K562 (cell line): ENCODE measurements around the gene SORT1. TPM values are rescaled to one million over a fixed set of nuclear protein-coding genes. Genes with fewer than 3 reads are reported as not detected.

Experiments
- ATAC-seq: fragments of 200-7000 bp; cut with Tn5 transposase; 3 replicates; pipeline ENCODE4 v1.9.1; 2020; ENCODE audit warnings: moderate library complexity
- BruUV-seq: library from RNA; stranded (reverse); fragments of 400-500 nt; replicated peaks from 2 replicates; lab custom pipeline; 2021; lab: Mats Ljungman, UMichigan
- CTCF ChIA-PET: fragments of 300-600 bp; formaldehyde crosslinking; extraction: SDS; loops from one replicate; lab custom pipeline; 2021; ENCODE audit warnings: low intra/inter-chr PET ratio; lab: Yijun Ruan, JAX
- POLR2A ChIA-PET: fragments of 300-600, 350-650 bp; sonication (Branson Sonifier 250); formaldehyde crosslinking; extraction: SDS; loops from one replicate; lab custom pipeline; 2021; ENCODE audit warnings: antibody characterized with exemption, inconsistent platforms; lab: Yijun Ruan, JAX
- DNase-seq, 4 experiments: peaks; one replicate each; pipeline versions ENCODE4 v3.0.0 to v3.0.0-alpha.2; 2011 to 2018; ENCODE audit warnings: low spot score in 3 of 4, mixed read lengths in 3 of 4; ENCODE audit errors: extremely low read depth in 1 of 4
- FAIRE-seq: peaks from 2 replicates; lab custom pipeline; 2011; peaks lifted over from hg19 to GRCh38; lab: Jason Lieb, UNC
- H2AFZ ChIP-seq: 2 replicates; pipeline ENCODE4 v1.6.0; 2011; ENCODE audit warnings: low read depth, low read length, control low read depth, inconsistent platforms
- H3K27ac ChIP-seq: fragments of 200-600 bp; 3 replicates; pipeline ENCODE4 v1.8.0; 2011; ENCODE audit warnings: low read depth, mild to moderate bottlenecking, control low read depth, inconsistent platforms, low read length, moderate library complexity, mixed read lengths; ENCODE audit errors: extremely low read depth
- H3K27me3 ChIP-seq, 2 experiments: fragments of 300-600 bp in 1 of 2; 2 replicates in 1 of 2; 3 replicates in 1 of 2; pipeline versions ENCODE4 v1.6.0 to v1.8.0; 2011; ENCODE audit warnings: inconsistent platforms in 2 of 2, low read length in 2 of 2, mild to moderate bottlenecking in 1 of 2, mixed read lengths in 1 of 2, moderate library complexity in 1 of 2; ENCODE audit not compliant: control insufficient read depth in 2 of 2, insufficient read depth in 2 of 2
- H3K36me3 ChIP-seq: fragments of 300-600 bp; 3 replicates; pipeline ENCODE4 v1.8.0; 2011; ENCODE audit warnings: mild to moderate bottlenecking, low read length, inconsistent platforms; ENCODE audit not compliant: control insufficient read depth, insufficient read depth
- H3K4me1 ChIP-seq, 2 experiments: fragments of 200-600 bp in 1 of 2; replicated peaks in 1 of 2; 2 replicates in 1 of 2; 3 replicates in 1 of 2; pipeline versions ENCODE4 v1.5.1 to v1.8.0; 2011; ENCODE audit warnings: inconsistent platforms in 2 of 2, low read length in 2 of 2, mild to moderate bottlenecking in 1 of 2, mixed read lengths in 1 of 2, moderate library complexity in 1 of 2; ENCODE audit not compliant: control insufficient read depth in 2 of 2, insufficient read depth in 2 of 2
- H3K4me2 ChIP-seq: 2 replicates; pipeline ENCODE4 v1.6.1; 2011; ENCODE audit warnings: low read length, control low read depth, inconsistent platforms, mixed read lengths; ENCODE audit not compliant: insufficient read depth
- H3K4me3 ChIP-seq: fragments of 200-600 bp; sonication (generic), shearing (Covaris generic); 2 replicates; pipeline ENCODE4 v1.5.1; 2016; ENCODE audit warnings: control low read depth, inconsistent platforms
- H3K79me2 ChIP-seq: fragments of 200-600 bp; 3 replicates; pipeline ENCODE4 v1.8.0; 2011; ENCODE audit warnings: low read length, inconsistent platforms; ENCODE audit not compliant: control insufficient read depth, insufficient read depth
- H3K9ac ChIP-seq, 2 experiments: 2 replicates each; pipeline versions ENCODE4 v1.6.0 to v1.6.1; 2011; ENCODE audit warnings: low read depth in 2 of 2, low read length in 2 of 2, control low read depth in 1 of 2, inconsistent platforms in 1 of 2, mild to moderate bottlenecking in 1 of 2, mixed read lengths in 1 of 2; ENCODE audit not compliant: insufficient read depth in 1 of 2
- H3K9me1 ChIP-seq: one replicate; pipeline ENCODE4 v1.6.0; 2011; ENCODE audit warnings: inconsistent platforms, mild to moderate bottlenecking, low read length, moderate library complexity; ENCODE audit not compliant: control insufficient read depth, insufficient read depth
- H3K9me3 ChIP-seq: replicated peaks from 2 replicates; pipeline ENCODE4 v1.5.1; 2011; ENCODE audit warnings: low read depth, low read length, inconsistent platforms; ENCODE audit not compliant: control insufficient read depth, insufficient read depth
- H4K20me1 ChIP-seq: replicated peaks from 2 replicates; pipeline ENCODE4 v1.6.1; 2011; ENCODE audit warnings: low read length, inconsistent platforms, mixed read lengths; ENCODE audit not compliant: control insufficient read depth, insufficient read depth
- AFF4 ChIP-seq: sonication (generic); formaldehyde crosslinking; IDR thresholded peaks from 2 replicates; pipeline ENCODE4 v1.8.0; 2023; ENCODE audit warnings: mild to moderate bottlenecking, missing genetic modification reagents
- CC2D1A ChIP-seq: fragments of 450-650 bp; IDR thresholded peaks from 2 replicates; pipeline ENCODE4 v1.6.1; 2017; ENCODE audit warnings: mild to moderate bottlenecking
- E2F6 ChIP-seq, 2 experiments: IDR thresholded peaks; 2 replicates each; pipeline ENCODE4 v1.6.1; 2011; ENCODE audit warnings: borderline replicate concordance in 1 of 2, control low read depth in 1 of 2, low read depth in 1 of 2, low read length in 1 of 2, mild to moderate bottlenecking in 1 of 2, mixed read lengths in 1 of 2, moderate library complexity in 1 of 2; ENCODE audit not compliant: insufficient read depth in 1 of 2, insufficient read length in 1 of 2, poor library complexity in 1 of 2, severe bottlenecking in 1 of 2; ENCODE audit errors: extremely low read depth in 1 of 2
- GTF2B ChIP-seq: IDR thresholded peaks from 2 replicates; pipeline ENCODE4 v1.6.1; 2011; ENCODE audit not compliant: insufficient read length; ENCODE audit errors: extremely low read depth
- GTF2E2 ChIP-seq: fragments of 200-800 bp; sonication (Bioruptor generic); IDR thresholded peaks from 2 replicates; pipeline ENCODE4 v1.6.1; 2016; ENCODE audit warnings: missing genetic modification characterization, missing compliant biosample characterization
- HDGF ChIP-seq: fragments of 450-650 bp; IDR thresholded peaks from 2 replicates; pipeline ENCODE4 v1.6.1; 2016
- NELFE ChIP-seq: IDR thresholded peaks from 2 replicates; pipeline ENCODE4 v1.6.1; 2011; ENCODE audit warnings: mild to moderate bottlenecking; ENCODE audit not compliant: insufficient read depth, insufficient read length
- PPARD ChIP-seq: fragments of 250-450 bp; sonication (Bioruptor Pico); IDR thresholded peaks from 2 replicates; pipeline ENCODE4 v1.8.0; 2022; ENCODE audit warnings: inconsistent platforms, mild to moderate bottlenecking, moderate library complexity
- RB1 ChIP-seq: fragments of 450-650 bp; IDR thresholded peaks from 2 replicates; pipeline ENCODE4 v1.6.1; 2017; ENCODE audit warnings: low read depth, mild to moderate bottlenecking
- RNF219 ChIP-seq: fragments of 250-450 bp; sonication (Bioruptor Pico); IDR thresholded peaks from 2 replicates; pipeline ENCODE4 v1.5.0; 2022; ENCODE audit warnings: mild to moderate bottlenecking
- SPI1 ChIP-seq: IDR thresholded peaks from 2 replicates; pipeline ENCODE4 v1.6.1; 2011; ENCODE audit warnings: low read depth, low read length, control low read depth, borderline replicate concordance
- TCF7 ChIP-seq: sonication (generic); IDR thresholded peaks from 2 replicates; pipeline ENCODE4 v1.6.1; 2016; ENCODE audit warnings: antibody characterized with exemption, borderline replicate concordance
- TEAD1 ChIP-seq, 2 experiments: fragments of 450-650 bp in 1 of 2; sonication (generic) in 1 of 2; formaldehyde crosslinking; IDR thresholded peaks; 2 replicates each; pipeline versions ENCODE4 v1.4.0 to v1.8.0; 2020 to 2022; ENCODE audit warnings: mild to moderate bottlenecking in 2 of 2, missing genetic modification reagents in 1 of 2
- XRCC3 ChIP-seq: fragments of 450-650 bp; IDR thresholded peaks from 2 replicates; pipeline ENCODE4 v1.6.1; 2017; ENCODE audit warnings: mild to moderate bottlenecking, moderate library complexity
- ZNF3 ChIP-seq: fragments of 250-450 bp; sonication (Bioruptor Pico); IDR thresholded peaks from 2 replicates; pipeline ENCODE4 v1.5.0; 2021; ENCODE audit warnings: mild to moderate bottlenecking, moderate library complexity
- WGBS: fragments of 100-300 bp; shearing (Covaris generic); methylation state at CpG from one replicate; pipeline ENCODE4 v1.1.6; 2016; ENCODE audit warnings: low coverage, mixed read lengths; ENCODE audit not compliant: insufficient coverage; ENCODE audit errors: missing lambda C conversion rate; 5-methylcytosine and 5-hydroxymethylcytosine counted together
- in situ Hi-C: fragments of 300-500 bp; cut with MboI; formaldehyde crosslinking; loops from 4 replicates; pipeline ENCODE4 v1.15.0; 2018; ENCODE audit warnings: inconsistent platforms, mixed read lengths
- intact Hi-C: fragments of 100-400 bp; cut with micrococcal nuclease; formaldehyde crosslinking; loops from 2 replicates; pipeline ENCODE4 v1.14.2; 2022
- polyA plus RNA-seq, 8 experiments: library from polyadenylated mRNA; depleted of rRNA in 4 of 8; stranded (reverse) in 5 of 8; unstranded in 3 of 8; fragments of >200 nt; fragmentation: Nextera tagmentation in 2 of 8; fragmentation: Illumina TruSeq in 1 of 8; extraction: Ambion mirVana in 2 of 8; extraction: Trizol in 1 of 8; gene quantifications; 2 replicates each; pipeline versions ENCODE4 v1.2.1 to v1.2.3, GENCODE V29; 2011 to 2014; ENCODE audit warnings: inconsistent platforms in 1 of 8, missing spikeins in 1 of 8
- total RNA-seq, 7 experiments: library from RNA; depleted of rRNA in 6 of 7; stranded (reverse); fragments of >200 nt in 6 of 7; fragmentation: Illumina TruSeq in 2 of 7; extraction: Trizol in 2 of 7; gene quantifications; 2 replicates each; pipeline versions ENCODE4 v1.2.1 to v1.2.3, GENCODE V29; 2011 to 2021; ENCODE audit warnings: low replicate concordance in 1 of 7

SORT1 gene
- total and polyA plus RNA-seq, 9 of the 15 experiments (the other 6 are each of a cell fraction or from before 2014, with no cell fraction given): 27.4 to 112 (median 65.0) TPM

GRCh38 chr1:109373126-109373525 lies 24.6 kb downstream of the SORT1 start:
- FAIRE-seq (peak; percentile 55), DNase-seq (peak in 2 of 4 experiments; percentile 45 to 47), ATAC-seq (peak; percentile 77)
- ChIA-PET CTCF (no interaction called here), POLR2A (interaction anchor here (0.8 to 1.8 kb wide), 5 partner anchors 10 to 88 kb away, joined by 3 to 10 read pairs (median 5); no protein-coding TSS in a partner anchor)
- H3K4me1 ChIP-seq: peaks cover 20 to 37% of the 10 kb centered on the region in 2 experiments
- no peaks in the 10 kb centered on the region for H3K9me3 ChIP-seq
- in situ Hi-C loops: no loop called here
- H3K9me1 ChIP-seq: no peaks in the 10 kb centered on the region
- H3K36me3 ChIP-seq: peaks cover 27% of the 10 kb centered on the region; the same call in 2 of the 3 replicates
- no peak for TF ChIP-seq NELFE
- no peak for TF ChIP-seq ZNF3 (CRISPR knock-in tag)
- no peak for TF ChIP-seq RNF219
- no peak for TF ChIP-seq AFF4
- no peak for TF ChIP-seq PPARD (CRISPR knock-in tag)
- TF ChIP-seq CC2D1A: no peak
- TF ChIP-seq HDGF: peak; percentile 18; the same call in 1 of the 2 replicates
- TF ChIP-seq E2F6 (IDR thresholded peaks at IDR 0.05; ENCODE audit: borderline replicate concordance in 1 of 2, extremely low read depth in 1 of 2, insufficient read depth in 1 of 2, insufficient read length in 1 of 2, low read depth in 1 of 2, low read length in 1 of 2, poor library complexity in 1 of 2, severe bottlenecking in 1 of 2): no peak
- 0 out of 2 replicates have a peak, but pooled peaks have one; percentile 40 for TF ChIP-seq GTF2E2 (tag)
- no peak for TF ChIP-seq TEAD1 (CRISPR knock-in tag; IDR thresholded peaks at IDR 0.05)
- TF ChIP-seq TCF7: no peak
- no peak for TF ChIP-seq XRCC3
- TF ChIP-seq SPI1: peak; percentile 49; the same call in 1 of the 2 replicates
- TF ChIP-seq RB1: no peak
- TF ChIP-seq GTF2B: no peak
- H3K27me3 ChIP-seq: no peaks in the 10 kb centered on the region
- 0 out of 2 replicates have a peak overlapping the region, but pooled peaks have one; percentile 7 for H2AFZ ChIP-seq
- H3K4me2 ChIP-seq: peak overlapping the region; percentile 9; the same call in 1 of the 2 replicates
- H4K20me1 ChIP-seq: no peaks in the 10 kb centered on the region
- BruUV-seq: no TSS peak
- no peak overlapping the region for H3K4me3 ChIP-seq
- peak overlapping the region in 1 of 2 experiments; percentile 59; a peak in 1 of 4 replicates for H3K9ac ChIP-seq
- 25% methylated on average over 5 of the region's 5 CpGs for WGBS
- peak overlapping the region; percentile 59 for H3K27ac ChIP-seq
- H3K79me2 ChIP-seq: peaks cover 92% of the 10 kb centered on the region
- intact Hi-C loops: no loop called here
